Measurements from ENCODE around the gene KMT2E.
A peak's percentile ranks its signal among the peaks of the same experiment; 100 is the strongest.

Gene KMT2E

GRCh38 chr7:105127179-105127578 lies 113.2 kb downstream of the KMT2E start:
- no peak for DNase-seq (ENCODE audit: low read depth)
- no peak for TF ChIP-seq CTCF (IDR thresholded peaks at IDR 0.05; ENCODE audit: insufficient read depth, low read depth, low read length, missing control alignments)
- no peak overlapping the region for H3K4me3 ChIP-seq (ENCODE audit: low read depth, low read length)

GRCh38 chr7:105130048-105130447 lies 116.0 kb downstream of the KMT2E start:
- no peak for DNase-seq (ENCODE audit: low read depth)
- TF ChIP-seq CTCF (IDR thresholded peaks at IDR 0.05; ENCODE audit: insufficient read depth, low read depth, low read length, missing control alignments) = no peak
- no peak overlapping the region for H3K4me3 ChIP-seq (ENCODE audit: low read depth, low read length)

- TF ChIP-seq CTCF (IDR thresholded peaks at IDR 0.05; ENCODE audit: insufficient read depth, low read depth, low read length, missing control alignments) = no peak
- no peak overlapping the region for H3K4me3 ChIP-seq (ENCODE audit: low read depth, low read length)
- DNase-seq (ENCODE audit: low read depth) = no peak
Measured at GRCh38 chr7:105130580-105130979, 116.6 kb downstream of the KMT2E start.

- DNase-seq (ENCODE audit: low read depth) = peak; percentile 66
- no peak overlapping the region for H3K4me3 ChIP-seq (ENCODE audit: low read depth, low read length)
- no peak for TF ChIP-seq CTCF (IDR thresholded peaks at IDR 0.05; ENCODE audit: insufficient read depth, low read depth, low read length, missing control alignments)
Measured at GRCh38 chr7:105131033-105131656, 117.1 kb downstream of the KMT2E start.

GRCh38 chr7:105131890-105132289 lies 117.9 kb downstream of the KMT2E start:
- no peak for TF ChIP-seq CTCF (IDR thresholded peaks at IDR 0.05; ENCODE audit: insufficient read depth, low read depth, low read length, missing control alignments)
- DNase-seq (ENCODE audit: low read depth) = no peak
- H3K4me3 ChIP-seq (ENCODE audit: low read depth, low read length) = no peak overlapping the region

GRCh38 chr7:105132335-105132734 lies 118.3 kb downstream of the KMT2E start:
- no peak for TF ChIP-seq CTCF (IDR thresholded peaks at IDR 0.05; ENCODE audit: insufficient read depth, low read depth, low read length, missing control alignments)
- no peak for DNase-seq (ENCODE audit: low read depth)
- no peak overlapping the region for H3K4me3 ChIP-seq (ENCODE audit: low read depth, low read length)

- DNase-seq (ENCODE audit: low read depth) = no peak
- TF ChIP-seq CTCF (IDR thresholded peaks at IDR 0.05; ENCODE audit: insufficient read depth, low read depth, low read length, missing control alignments) = no peak
- no peak overlapping the region for H3K4me3 ChIP-seq (ENCODE audit: low read depth, low read length)
Measured at GRCh38 chr7:105132835-105133234, 118.8 kb downstream of the KMT2E start.
